ENCODE measurements around the gene CACNA2D1.

The CACNA2D1 gene

DNA sequence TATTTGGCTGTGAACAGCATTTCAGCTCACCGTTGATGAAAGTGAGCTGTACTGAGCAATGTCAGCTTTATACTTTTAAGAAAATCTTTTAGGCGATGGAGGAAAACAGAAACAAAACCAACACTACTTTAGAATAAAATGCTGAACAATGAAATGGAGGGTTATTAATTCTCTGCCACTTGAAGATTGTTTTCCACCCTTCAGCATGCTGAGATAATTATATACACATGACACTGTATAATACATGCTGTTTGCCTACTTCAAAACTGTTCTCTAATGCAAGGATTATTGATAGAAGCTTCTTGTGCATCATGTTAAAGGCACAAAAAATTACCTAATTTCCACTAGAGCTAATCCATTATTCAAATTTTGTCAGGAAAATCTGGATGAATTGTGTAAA is 66.8 kb downstream of the CACNA2D1 start:
- no peak for ATAC-seq

DNA sequence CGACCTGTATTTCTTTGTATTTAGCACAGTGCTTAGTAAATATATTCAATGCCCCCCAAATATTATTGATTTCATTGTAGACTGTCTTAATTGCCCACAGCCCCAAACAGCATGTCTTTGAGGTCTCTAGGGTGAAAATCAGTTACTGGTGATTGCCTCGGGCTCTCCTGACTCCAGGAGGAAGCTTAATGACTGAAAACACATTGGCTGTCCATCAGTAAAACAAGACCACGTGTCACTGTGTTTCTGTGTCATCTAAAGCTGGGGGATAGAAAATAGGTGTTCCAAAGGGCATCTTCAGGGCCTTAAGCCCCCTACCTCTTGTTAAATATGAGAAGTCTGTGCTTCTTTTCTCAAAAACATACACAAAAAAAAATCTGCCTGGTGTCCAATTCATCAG is 67.9 kb downstream of the CACNA2D1 start:
- no peak for ATAC-seq
- TF ChIP-seq RARB (CRISPR knock-in tag; IDR thresholded peaks at IDR 0.05) = no peak
- TF ChIP-seq, protein P1, sequence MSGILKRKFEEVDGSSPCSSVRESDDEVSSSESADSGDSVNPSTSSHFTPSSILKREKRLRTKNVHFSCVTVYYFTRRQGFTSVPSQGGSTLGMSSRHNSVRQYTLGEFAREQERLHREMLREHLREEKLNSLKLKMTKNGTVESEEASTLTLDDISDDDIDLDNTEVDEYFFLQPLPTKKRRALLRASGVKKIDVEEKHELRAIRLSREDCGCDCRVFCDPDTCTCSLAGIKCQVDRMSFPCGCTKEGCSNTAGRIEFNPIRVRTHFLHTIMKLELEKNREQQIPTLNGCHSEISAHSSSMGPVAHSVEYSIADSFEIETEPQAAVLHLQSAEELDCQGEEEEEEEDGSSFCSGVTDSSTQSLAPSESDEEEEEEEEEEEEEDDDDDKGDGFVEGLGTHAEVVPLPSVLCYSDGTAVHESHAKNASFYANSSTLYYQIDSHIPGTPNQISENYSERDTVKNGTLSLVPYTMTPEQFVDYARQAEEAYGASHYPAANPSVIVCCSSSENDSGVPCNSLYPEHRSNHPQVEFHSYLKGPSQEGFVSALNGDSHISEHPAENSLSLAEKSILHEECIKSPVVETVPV (CRISPR knock-in tag; IDR thresholded peaks at IDR 0.05) = no peak
- TF ChIP-seq GLIS3 (CRISPR knock-in tag; IDR thresholded peaks at IDR 0.05) = no peak
- no peak for TF ChIP-seq OSR1 (CRISPR knock-in tag; IDR thresholded peaks at IDR 0.05)
- TF ChIP-seq, protein P2, sequence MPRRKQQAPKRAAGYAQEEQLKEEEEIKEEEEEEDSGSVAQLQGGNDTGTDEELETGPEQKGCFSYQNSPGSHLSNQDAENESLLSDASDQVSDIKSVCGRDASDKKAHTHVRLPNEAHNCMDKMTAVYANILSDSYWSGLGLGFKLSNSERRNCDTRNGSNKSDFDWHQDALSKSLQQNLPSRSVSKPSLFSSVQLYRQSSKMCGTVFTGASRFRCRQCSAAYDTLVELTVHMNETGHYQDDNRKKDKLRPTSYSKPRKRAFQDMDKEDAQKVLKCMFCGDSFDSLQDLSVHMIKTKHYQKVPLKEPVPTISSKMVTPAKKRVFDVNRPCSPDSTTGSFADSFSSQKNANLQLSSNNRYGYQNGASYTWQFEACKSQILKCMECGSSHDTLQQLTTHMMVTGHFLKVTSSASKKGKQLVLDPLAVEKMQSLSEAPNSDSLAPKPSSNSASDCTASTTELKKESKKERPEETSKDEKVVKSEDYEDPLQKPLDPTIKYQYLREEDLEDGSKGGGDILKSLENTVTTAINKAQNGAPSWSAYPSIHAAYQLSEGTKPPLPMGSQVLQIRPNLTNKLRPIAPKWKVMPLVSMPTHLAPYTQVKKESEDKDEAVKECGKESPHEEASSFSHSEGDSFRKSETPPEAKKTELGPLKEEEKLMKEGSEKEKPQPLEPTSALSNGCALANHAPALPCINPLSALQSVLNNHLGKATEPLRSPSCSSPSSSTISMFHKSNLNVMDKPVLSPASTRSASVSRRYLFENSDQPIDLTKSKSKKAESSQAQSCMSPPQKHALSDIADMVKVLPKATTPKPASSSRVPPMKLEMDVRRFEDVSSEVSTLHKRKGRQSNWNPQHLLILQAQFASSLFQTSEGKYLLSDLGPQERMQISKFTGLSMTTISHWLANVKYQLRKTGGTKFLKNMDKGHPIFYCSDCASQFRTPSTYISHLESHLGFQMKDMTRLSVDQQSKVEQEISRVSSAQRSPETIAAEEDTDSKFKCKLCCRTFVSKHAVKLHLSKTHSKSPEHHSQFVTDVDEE (CRISPR knock-in tag; IDR thresholded peaks at IDR 0.05) = no peak

More for the DNA sequence above, 66.8 kb downstream of the CACNA2D1 start:
- TF ChIP-seq, protein P3, sequence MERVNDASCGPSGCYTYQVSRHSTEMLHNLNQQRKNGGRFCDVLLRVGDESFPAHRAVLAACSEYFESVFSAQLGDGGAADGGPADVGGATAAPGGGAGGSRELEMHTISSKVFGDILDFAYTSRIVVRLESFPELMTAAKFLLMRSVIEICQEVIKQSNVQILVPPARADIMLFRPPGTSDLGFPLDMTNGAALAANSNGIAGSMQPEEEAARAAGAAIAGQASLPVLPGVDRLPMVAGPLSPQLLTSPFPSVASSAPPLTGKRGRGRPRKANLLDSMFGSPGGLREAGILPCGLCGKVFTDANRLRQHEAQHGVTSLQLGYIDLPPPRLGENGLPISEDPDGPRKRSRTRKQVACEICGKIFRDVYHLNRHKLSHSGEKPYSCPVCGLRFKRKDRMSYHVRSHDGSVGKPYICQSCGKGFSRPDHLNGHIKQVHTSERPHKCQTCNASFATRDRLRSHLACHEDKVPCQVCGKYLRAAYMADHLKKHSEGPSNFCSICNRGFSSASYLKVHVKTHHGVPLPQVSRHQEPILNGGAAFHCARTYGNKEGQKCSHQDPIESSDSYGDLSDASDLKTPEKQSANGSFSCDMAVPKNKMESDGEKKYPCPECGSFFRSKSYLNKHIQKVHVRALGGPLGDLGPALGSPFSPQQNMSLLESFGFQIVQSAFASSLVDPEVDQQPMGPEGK (CRISPR knock-in tag; IDR thresholded peaks at IDR 0.05; ENCODE audit: borderline replicate concordance) = no peak
- TF ChIP-seq ZNF8 (CRISPR knock-in tag; IDR thresholded peaks at IDR 0.05) (no peak), CSDC2 (CRISPR knock-in tag; IDR thresholded peaks at IDR 0.05) (no peak), ESRRG (CRISPR knock-in tag; IDR thresholded peaks at IDR 0.05) (no peak), ZNF565 (CRISPR knock-in tag; conservative IDR thresholded peaks at IDR 0.05; ENCODE audit: low read depth) (no peak), TCF4 (CRISPR knock-in tag; IDR thresholded peaks at IDR 0.05; ENCODE audit: borderline replicate concordance) (no peak)
- TF ChIP-seq, protein P4, sequence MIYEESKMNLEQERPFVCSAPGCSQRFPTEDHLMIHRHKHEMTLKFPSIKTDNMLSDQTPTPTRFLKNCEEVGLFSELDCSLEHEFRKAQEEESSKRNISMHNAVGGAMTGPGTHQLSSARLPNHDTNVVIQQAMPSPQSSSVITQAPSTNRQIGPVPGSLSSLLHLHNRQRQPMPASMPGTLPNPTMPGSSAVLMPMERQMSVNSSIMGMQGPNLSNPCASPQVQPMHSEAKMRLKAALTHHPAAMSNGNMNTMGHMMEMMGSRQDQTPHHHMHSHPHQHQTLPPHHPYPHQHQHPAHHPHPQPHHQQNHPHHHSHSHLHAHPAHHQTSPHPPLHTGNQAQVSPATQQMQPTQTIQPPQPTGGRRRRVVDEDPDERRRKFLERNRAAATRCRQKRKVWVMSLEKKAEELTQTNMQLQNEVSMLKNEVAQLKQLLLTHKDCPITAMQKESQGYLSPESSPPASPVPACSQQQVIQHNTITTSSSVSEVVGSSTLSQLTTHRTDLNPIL (CRISPR knock-in tag; IDR thresholded peaks at IDR 0.05; ENCODE audit: low read depth) = no peak
- TF ChIP-seq, protein P5, sequence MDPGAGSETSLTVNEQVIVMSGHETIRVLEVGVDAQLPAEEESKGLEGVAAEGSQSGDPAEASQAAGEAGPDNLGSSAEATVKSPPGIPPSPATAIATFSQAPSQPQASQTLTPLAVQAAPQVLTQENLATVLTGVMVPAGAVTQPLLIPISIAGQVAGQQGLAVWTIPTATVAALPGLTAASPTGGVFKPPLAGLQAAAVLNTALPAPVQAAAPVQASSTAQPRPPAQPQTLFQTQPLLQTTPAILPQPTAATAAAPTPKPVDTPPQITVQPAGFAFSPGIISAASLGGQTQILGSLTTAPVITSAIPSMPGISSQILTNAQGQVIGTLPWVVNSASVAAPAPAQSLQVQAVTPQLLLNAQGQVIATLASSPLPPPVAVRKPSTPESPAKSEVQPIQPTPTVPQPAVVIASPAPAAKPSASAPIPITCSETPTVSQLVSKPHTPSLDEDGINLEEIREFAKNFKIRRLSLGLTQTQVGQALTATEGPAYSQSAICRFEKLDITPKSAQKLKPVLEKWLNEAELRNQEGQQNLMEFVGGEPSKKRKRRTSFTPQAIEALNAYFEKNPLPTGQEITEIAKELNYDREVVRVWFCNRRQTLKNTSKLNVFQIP (CRISPR knock-in tag; IDR thresholded peaks at IDR 0.05; ENCODE audit: borderline replicate concordance, low read depth) = no peak

DNA sequence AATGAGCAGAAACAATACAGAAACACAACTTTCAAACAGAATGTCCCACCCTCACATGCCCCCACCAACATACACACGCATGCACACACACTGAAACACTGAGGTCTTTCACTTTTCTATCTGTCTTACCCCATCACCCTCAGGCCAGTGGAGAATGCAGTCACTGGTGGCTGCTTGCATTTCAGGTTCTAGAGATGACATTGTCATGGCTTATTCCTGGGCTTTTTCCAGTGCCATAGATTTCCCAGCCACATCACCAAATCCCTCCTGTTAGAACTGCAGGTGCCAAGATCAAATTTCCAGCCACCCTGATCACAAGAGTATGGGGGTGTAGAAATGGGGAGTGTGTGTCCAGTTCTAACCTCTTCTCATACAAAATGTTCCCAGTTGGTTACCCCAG is 68.4 kb downstream of the CACNA2D1 start:
- no peak for ATAC-seq
- no peak for TF ChIP-seq ISL1 (CRISPR knock-in tag; IDR thresholded peaks at IDR 0.05)

DNA sequence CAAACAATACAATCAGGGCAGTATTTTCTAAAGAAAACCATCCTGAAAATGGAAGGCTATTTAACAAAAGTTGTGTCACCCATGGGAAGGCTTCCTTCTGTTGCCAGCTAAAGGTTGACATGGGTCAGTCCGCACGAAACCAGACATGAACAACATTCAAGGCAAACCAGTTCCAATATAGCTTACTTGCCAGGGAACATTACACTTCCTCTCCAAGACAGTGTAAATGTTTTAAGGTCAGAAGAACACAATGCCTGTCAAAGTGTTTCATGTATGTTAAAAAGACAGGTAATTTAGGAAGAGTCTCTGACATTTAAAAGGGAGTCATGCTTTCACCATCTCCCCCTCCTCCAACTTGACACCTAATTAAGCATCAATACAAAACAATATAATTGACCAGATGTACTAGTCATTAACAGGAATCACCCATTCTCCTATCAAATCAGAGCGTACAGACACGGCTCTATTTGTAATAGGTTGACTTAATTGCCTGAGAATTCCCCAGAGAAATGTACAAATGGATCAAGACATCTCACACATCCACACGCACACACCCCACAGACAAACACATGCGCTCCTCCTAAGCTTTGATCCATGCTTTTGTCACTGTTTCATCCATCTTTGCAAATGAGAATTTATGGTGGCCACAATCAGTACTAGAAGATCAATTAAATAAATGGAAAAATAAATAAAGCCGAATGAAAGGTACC is 69.5 kb downstream of the CACNA2D1 start:
- ATAC-seq = no peak
- TF ChIP-seq, protein P4 (CRISPR knock-in tag; IDR thresholded peaks at IDR 0.05; ENCODE audit: low read depth) = no peak
- TF ChIP-seq, protein P2 (CRISPR knock-in tag; IDR thresholded peaks at IDR 0.05) = no peak
- TF ChIP-seq CSDC2 (CRISPR knock-in tag; IDR thresholded peaks at IDR 0.05) = no peak
- TF ChIP-seq, protein P1 (CRISPR knock-in tag; IDR thresholded peaks at IDR 0.05) = no peak
- no peak for TF ChIP-seq ZFP30 (CRISPR knock-in tag; IDR thresholded peaks at IDR 0.05)
- no peak for TF ChIP-seq GLIS3 (CRISPR knock-in tag; IDR thresholded peaks at IDR 0.05)
- TF ChIP-seq SNAI2 (CRISPR knock-in tag; IDR thresholded peaks at IDR 0.05) = no peak
- TF ChIP-seq, protein P5 (CRISPR knock-in tag; IDR thresholded peaks at IDR 0.05; ENCODE audit: borderline replicate concordance, low read depth) = no peak
- TF ChIP-seq ZC3H10 (CRISPR knock-in tag; IDR thresholded peaks at IDR 0.05) = no peak

Data from SK-N-SH treated with all-trans-retinoic acid at 6 μM for 48 hours (cell line).